ENCODE results near the gene RNASE13. TPM values are rescaled to one million over a fixed set of nuclear protein-coding genes. Genes with fewer than 3 reads are reported as not detected.
"Not testable (repeated sequence)": the region's sequence is repeated elsewhere in the genome, so short reads cannot be mapped to it uniquely, and the experiment has no call there.

Gene RNASE13
- total RNA-seq, 2 experiments from 2014 or later = not detected

DNA sequence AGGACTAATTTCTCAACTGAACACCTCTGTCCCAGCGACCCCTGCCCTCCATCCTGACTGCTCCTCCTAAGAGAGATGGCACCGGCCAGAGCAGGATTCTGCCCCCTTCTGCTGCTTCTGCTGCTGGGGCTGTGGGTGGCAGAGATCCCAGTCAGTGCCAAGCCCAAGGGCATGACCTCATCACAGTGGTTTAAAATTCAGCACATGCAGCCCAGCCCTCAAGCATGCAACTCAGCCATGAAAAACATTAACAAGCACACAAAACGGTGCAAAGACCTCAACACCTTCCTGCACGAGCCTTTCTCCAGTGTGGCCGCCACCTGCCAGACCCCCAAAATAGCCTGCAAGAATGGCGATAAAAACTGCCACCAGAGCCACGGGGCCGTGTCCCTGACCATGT lies 8.3 kb upstream of the RNASE13 start:
- no peaks in the 10 kb centered on the region for H3K9me3 Mint-ChIP-seq
- POLR2A ChIA-PET = interaction anchor here (0.5 kb wide), 1 partner anchor 37 kb away, joined by 6 read pairs; no protein-coding TSS in a partner anchor
- no peaks in the 10 kb centered on the region for H3K36me3 Mint-ChIP-seq
- H3K27me3 Mint-ChIP-seq = peaks cover 40% of the 10 kb centered on the region
- H3K27ac Mint-ChIP-seq = no peak overlapping the region
- no peak overlapping the region for H3K4me3 Mint-ChIP-seq
- DNase-seq (no peak), ATAC-seq (ENCODE audit: low read depth) (no peak)
- peaks cover 4% of the 10 kb centered on the region for H3K4me1 Mint-ChIP-seq

DNA sequence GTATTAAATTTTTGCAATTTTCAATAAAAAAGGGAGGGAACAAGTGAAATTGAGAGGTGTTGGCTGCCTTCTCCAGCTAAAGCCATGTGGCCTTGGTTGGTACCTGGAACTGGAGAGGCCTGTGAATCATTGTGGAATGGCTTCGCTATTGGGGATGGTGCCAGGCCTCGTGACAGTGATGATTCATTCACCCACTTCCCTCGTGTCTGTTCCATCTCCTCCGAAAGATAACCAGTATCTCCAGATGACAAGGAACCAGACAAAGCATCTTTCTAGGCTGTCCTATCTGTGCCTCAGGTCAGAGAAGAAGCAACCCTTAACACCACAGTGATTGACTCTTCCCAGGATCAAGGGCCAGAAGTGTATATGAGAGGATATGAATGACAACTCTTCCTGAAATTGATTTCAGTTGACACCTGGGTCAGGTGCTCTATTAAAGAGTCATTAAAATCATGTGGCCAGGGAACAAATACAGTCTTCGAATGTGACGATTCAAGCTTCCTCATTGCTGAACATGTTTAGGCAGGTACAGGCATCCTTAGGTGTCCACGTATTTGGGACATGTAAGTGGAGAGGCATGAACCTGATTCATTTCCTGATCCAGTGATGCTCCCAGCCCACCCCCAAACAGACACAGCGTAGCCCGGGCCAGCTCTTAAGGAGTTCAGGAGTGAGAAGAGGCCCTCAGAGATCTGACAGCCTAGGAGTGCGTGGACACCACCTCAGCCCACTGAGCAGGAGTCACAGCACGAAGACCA lies 7.2 kb upstream of the RNASE13 start, which contains the start of gene RNASE7:
TSS of gene RNASE7 (plus strand) at position 687 of the 758 bp plus-strand sequence. CDS start 631 bp downstream, outside the sequence.
- no peak for ATAC-seq (ENCODE audit: low read depth)
- Mint-ChIP-seq H3K4me3 (no peak within 1 kb of the TSS), H3K36me3 (no peaks in the 10 kb centered on the region), H3K27ac (peak within 1 kb of the TSS; percentile 0), H3K4me1 (peaks cover 4% of the 10 kb centered on the region), H3K27me3 (peaks cover 36% of the 10 kb centered on the region), H3K9me3 (no peaks in the 10 kb centered on the region)
- POLR2A ChIA-PET = no interaction called here
- no peak for DNase-seq

DNA sequence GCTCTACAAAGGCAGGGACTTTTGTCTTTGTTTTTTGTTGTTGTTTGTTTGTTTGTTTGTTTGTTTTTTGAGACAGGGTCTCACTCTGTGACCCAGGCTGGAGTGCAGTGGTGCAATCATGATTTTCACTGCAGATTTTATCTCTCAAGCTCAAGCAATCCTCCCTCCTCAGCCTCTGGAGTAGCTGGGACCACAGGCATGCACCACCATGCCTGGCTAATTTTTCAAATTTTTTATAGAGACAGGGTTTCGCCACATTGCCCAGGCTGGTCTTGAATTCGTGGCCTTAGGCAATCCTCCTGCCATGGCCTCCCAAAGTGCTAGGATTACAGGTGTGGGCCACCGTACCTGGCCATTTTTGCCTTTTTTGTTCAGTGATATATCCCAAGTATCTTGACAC lies 6.3 kb upstream of the RNASE13 start:
- H3K27ac Mint-ChIP-seq; H3K36me3 Mint-ChIP-seq; H3K9me3 Mint-ChIP-seq; ATAC-seq (ENCODE audit: low read depth); POLR2A ChIA-PET; H3K4me3 Mint-ChIP-seq; DNase-seq; H3K4me1 Mint-ChIP-seq: not testable (repeated sequence)
- peaks cover 34% of the 10 kb centered on the region for H3K27me3 Mint-ChIP-seq

DNA sequence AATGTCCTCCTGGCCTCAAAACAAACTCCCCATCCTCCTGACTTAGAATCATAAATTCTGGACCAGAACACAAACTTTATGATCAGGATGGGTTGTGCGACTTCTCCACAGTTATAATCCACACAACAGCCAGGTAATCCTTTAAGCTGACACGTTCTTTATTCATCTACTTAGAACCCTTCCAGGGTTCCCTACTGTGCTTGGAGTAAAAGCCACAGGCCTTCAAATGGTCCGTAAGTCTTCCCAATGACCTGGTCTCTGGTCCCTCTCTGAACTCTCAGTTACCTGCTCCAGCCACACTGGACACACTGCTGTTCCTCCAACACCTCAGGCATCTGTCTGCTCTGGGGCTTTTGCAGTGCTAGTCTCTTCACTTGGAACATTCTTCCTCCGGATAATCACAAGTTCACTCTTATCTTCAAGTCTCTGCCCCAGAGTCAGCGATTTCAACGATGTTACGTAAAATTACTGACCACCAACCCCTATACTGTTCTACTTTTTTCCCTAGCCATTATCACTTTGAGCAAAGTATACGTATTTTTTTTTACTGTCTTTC lies 5.8 kb upstream of the RNASE13 start:
- Mint-ChIP-seq H3K9me3 (no peaks in the 10 kb centered on the region), H3K4me1 (peaks cover 4% of the 10 kb centered on the region), H3K27ac (no peak overlapping the region), H3K27me3 (peaks cover 31% of the 10 kb centered on the region), H3K4me3 (no peak overlapping the region), H3K36me3 (no peaks in the 10 kb centered on the region)
- POLR2A ChIA-PET = no interaction called here
- ATAC-seq (ENCODE audit: low read depth) (no peak), DNase-seq (no peak)

DNA sequence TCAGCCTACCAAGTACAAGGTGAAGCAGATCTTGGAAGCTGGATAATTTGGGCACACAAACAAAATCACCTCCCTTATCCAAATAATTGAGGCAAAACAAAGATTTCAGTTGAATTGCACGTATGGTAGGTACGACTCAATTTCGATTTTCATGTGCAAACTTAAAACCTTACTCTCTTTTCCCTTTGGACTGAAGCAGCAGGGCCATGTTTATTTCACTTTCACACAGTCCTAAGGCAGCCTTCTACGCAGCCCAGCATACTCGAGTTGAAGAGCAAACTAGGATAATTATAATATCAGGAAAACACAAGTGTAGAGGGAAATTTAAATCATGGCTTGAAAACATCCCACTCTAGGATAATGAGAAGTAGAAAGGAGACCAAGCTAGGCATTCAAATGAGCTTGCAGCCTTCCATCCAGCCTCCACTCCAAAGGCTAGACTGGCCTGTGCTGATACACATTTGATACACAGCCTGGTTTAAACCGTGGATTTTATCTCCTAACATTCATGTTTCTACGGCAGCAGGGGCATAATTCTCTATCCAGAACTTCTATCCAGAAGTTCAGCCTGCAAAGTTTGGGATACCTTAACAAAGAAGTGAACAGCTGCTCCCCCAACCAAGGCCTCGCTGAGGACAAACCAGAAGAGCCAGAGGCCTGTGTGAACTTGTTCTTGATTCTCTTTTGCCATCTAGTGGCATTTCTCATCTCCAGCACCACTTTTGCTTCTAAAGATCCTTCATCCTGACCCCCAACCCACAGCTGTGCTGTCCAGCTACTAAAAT lies 5.2 kb upstream of the RNASE13 start:
- Mint-ChIP-seq H3K4me3 (no peak overlapping the region), H3K36me3 (no peaks in the 10 kb centered on the region), H3K4me1 (peaks cover 4% of the 10 kb centered on the region), H3K27me3 (peaks cover 25% of the 10 kb centered on the region), H3K9me3 (no peaks in the 10 kb centered on the region), H3K27ac (no peak overlapping the region)
- POLR2A ChIA-PET = no interaction called here
- peak; percentile 81 for ATAC-seq (ENCODE audit: low read depth)
- DNase-seq = no peak

DNA sequence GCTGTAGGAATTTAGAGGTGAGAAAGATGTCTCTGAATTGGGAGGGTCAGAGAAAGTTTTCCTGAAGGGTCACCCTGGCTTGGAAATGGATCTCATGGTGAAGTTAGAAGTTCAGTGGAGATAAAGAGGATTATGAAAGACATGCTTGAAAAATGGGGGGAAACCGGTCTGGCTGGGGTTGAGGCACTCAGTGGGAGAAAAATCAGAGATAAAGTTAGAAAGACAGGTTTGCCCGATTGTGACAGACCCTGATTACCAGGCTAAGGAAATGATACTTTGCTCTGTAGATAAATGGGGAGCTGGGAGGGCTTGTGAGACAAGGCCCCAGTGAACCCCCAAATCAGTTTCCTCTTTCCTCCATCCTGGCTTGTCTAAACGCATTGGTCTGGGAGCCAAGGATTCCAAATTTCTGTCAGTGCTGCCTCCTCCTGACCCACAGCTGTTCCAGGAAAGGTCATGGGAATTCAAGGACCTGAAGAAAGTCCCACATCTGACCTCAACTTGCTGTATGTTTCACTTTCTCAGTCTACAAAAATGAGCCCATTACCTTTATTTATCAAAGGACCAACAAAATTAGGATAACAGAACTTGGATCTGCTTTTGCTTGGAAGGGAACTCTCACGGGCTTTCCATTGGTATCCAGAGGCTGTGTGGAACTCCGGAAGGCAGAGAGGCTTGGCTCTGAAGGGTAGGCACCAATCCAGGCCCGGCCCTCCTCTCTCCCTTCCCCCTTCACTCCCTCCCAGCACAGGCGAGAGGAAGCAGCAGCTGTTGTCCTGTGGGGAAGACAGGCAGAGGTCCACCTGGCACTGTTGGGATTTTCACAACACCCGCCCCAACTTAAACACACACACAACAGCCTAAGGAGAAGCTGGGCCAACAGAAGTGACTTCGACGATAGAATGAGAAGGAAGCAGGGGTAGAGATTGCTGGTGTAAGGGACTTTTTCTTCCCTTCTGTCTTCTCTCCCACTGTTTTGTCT lies 4.1 kb upstream of the RNASE13 start:
- H3K27me3 Mint-ChIP-seq = peaks cover 23% of the 10 kb centered on the region
- H3K4me3 Mint-ChIP-seq = no peak overlapping the region
- POLR2A ChIA-PET = no interaction called here
- H3K9me3 Mint-ChIP-seq = no peaks in the 10 kb centered on the region
- ATAC-seq (ENCODE audit: low read depth) = no peak
- no peak overlapping the region for H3K27ac Mint-ChIP-seq
- H3K36me3 Mint-ChIP-seq = no peaks in the 10 kb centered on the region
- H3K4me1 Mint-ChIP-seq = no peaks in the 10 kb centered on the region
- no peak for DNase-seq

DNA sequence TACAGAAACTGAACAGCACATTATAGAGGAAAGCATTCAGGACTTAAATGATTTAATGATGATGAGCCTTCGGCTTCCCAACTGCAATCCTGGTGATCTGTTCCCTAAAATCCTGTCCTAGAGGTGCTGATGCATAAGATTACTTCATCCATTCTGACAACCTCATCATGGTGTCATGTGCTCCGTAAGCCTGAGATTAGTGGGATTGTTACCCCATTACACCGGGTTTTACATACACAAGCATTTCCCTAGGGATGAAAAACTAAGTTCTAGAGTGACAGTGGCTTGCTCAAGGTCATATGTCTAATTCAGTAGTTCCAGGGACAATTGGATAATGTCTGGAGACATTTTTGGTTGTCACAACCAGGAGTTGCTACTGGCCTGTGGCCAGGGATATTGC lies 2.5 kb upstream of the RNASE13 start:
- no peak for DNase-seq
- no peaks in the 10 kb centered on the region for H3K9me3 Mint-ChIP-seq
- H3K27ac Mint-ChIP-seq = no peak overlapping the region
- no peaks in the 10 kb centered on the region for H3K36me3 Mint-ChIP-seq
- H3K4me3 Mint-ChIP-seq = no peak overlapping the region
- H3K4me1 Mint-ChIP-seq = no peaks in the 10 kb centered on the region
- ATAC-seq (ENCODE audit: low read depth) = no peak
- peaks cover 11% of the 10 kb centered on the region for H3K27me3 Mint-ChIP-seq
- POLR2A ChIA-PET = no interaction called here

DNA sequence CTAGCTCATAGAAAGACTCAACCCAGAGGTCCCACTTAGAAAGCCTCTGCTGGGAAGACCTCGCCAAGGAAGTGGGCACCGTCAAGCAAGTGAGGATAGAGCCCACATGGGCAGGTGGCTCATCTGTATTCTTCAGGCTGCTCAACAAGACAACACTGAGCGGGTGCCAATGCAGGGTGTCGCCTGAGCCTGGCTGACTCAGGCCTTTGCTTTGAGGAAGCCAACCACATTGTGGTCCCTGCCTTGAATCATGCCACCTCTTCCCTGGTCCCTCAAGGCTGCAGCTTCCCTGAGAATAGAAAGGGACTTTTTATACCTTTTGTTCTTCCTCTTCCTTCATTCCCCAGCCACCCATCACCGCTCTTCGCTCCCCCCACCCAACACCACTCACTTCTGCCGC lies 2.1 kb upstream of the RNASE13 start:
- H3K4me1 Mint-ChIP-seq = no peaks in the 10 kb centered on the region
- POLR2A ChIA-PET = no interaction called here
- no peak overlapping the region for H3K4me3 Mint-ChIP-seq
- no peaks in the 10 kb centered on the region for H3K36me3 Mint-ChIP-seq
- no peak overlapping the region for H3K27ac Mint-ChIP-seq
- H3K9me3 Mint-ChIP-seq = no peaks in the 10 kb centered on the region
- no peak for ATAC-seq (ENCODE audit: low read depth)
- no peak for DNase-seq
- peaks cover 8% of the 10 kb centered on the region for H3K27me3 Mint-ChIP-seq

DNA sequence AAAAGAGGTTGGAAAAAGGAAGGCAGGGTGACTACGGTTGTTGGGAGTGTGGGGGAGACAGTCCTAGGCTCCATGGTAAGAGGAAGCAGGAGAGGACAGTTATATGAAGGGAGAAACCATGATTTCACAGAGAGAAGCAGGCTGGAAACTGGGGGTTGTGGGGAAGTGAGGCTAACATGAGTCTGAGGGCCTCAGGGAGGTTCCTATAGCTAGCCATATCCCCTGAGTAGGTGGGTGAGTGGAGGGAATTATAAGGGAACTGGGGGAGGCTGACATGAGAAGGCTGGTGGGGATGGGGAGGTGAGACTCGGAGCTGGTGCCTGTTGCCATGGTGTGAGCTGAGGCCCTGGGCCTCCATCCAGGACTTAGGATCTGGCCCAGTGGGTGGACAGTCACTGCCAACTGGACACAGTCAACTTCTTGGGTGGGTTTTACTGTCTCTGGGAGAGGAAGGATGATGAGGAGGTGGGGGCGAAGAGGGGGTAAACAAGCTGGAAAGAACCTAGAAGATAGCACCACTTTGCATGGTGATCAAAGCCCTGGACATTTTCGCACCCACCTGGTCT lies 1.4 kb downstream of the RNASE13 start:
- Mint-ChIP-seq H3K4me3 (no peak overlapping the region), H3K9me3 (no peaks in the 10 kb centered on the region), H3K4me1 (no peaks in the 10 kb centered on the region), H3K27me3 (peaks cover 5% of the 10 kb centered on the region), H3K36me3 (no peaks in the 10 kb centered on the region), H3K27ac (no peak overlapping the region)
- ATAC-seq (ENCODE audit: low read depth) = no peak
- no peak for DNase-seq
- POLR2A ChIA-PET = no interaction called here

DNA sequence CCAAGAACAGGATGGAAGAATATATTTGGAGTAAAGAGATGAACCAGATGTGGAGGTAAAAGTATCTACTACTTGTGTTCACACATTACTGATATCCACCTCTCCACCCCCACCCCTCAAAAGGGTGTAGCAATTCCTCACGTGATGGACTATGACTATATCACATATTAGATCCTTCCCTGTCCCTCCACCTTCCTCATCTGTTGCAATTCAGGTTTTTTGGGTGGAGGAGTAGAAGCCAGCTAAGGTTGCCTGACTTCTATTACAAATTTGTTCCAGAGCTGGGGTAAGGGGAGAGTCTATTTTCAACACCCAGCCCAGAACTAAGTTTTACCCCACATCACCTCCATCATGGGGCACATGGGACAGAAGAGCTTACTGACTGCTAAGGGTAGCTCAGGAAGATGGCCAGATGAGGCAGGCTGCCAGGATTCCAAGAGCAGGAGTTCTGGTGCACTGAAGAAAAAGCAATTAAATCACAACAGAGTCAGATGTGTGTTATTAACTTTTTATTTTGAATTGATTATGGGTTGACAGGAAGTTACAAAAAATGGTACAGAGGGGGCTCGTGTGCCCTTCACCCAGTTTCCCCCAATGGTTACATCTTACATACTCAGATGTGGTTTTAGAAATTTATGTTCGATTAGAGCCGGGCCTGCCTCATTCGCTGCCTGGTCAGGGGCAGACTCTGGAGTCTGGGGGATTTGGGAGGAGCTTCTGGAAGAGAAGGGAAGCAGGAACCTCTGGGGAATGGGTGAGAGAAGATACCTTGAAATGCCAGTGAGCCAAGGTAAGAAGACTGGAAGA lies 2.1 kb downstream of the RNASE13 start:
- peaks cover 2% of the 10 kb centered on the region for H3K27me3 Mint-ChIP-seq
- POLR2A ChIA-PET = no interaction called here
- no peak overlapping the region for H3K4me3 Mint-ChIP-seq
- DNase-seq (no peak), ATAC-seq (ENCODE audit: low read depth) (no peak)
- no peaks in the 10 kb centered on the region for H3K4me1 Mint-ChIP-seq
- no peaks in the 10 kb centered on the region for H3K9me3 Mint-ChIP-seq
- H3K36me3 Mint-ChIP-seq = no peaks in the 10 kb centered on the region
- no peak overlapping the region for H3K27ac Mint-ChIP-seq

DNA sequence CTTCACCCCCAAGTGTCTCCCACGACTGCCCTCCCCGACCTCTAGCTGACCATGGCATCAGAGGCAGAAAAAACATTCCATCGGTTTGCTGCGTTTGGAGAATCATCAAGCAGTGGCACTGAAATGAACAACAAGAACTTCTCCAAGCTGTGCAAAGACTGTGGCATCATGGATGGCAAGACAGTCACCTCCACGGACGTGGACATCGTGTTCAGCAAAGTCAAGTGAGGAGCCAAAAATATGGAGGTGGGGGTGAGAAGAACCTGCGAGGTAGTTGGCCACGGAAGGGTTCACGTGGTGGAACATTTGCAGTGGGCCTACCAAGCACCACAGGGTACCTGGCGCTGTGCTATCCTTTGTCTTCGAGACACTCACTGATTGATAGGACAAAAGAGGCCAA lies 4.1 kb downstream of the RNASE13 start:
- no peak for DNase-seq
- H3K4me3 Mint-ChIP-seq = no peak overlapping the region
- no peaks in the 10 kb centered on the region for H3K9me3 Mint-ChIP-seq
- no peak for ATAC-seq (ENCODE audit: low read depth)
- no peaks in the 10 kb centered on the region for H3K4me1 Mint-ChIP-seq
- no peak overlapping the region for H3K27ac Mint-ChIP-seq
- H3K36me3 Mint-ChIP-seq = no peaks in the 10 kb centered on the region
- POLR2A ChIA-PET = no interaction called here
- peaks cover 6% of the 10 kb centered on the region for H3K27me3 Mint-ChIP-seq

DNA sequence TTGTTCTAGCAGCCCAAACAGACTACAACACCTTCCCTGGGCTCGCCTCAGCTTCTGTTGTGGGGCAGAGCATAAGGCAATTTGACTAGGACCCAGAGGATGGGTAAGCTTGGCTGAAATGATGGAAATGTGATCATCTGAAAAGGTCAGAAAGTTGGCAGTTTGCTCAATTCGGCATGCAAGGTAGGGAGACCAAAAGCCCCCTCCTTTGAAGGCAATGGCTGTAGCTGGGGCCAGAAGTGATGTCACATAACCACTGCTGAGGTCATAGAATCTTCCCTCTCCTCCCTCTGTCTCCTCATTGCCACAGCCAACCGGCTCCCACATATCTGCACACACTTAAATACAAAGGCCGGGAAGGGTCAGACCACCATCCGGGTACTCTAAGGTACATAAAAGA lies 4.7 kb downstream of the RNASE13 start, which contains the start of gene TPPP2:
TSS of gene TPPP2 (plus strand) at position 301 of the 400 bp plus-strand sequence. CDS start 365 bp downstream, outside the sequence.
- no peak for DNase-seq
- Mint-ChIP-seq H3K27me3 (peaks cover 8% of the 10 kb centered on the region), H3K4me1 (peaks cover 2% of the 10 kb centered on the region), H3K9me3 (no peaks in the 10 kb centered on the region), H3K36me3 (no peaks in the 10 kb centered on the region), H3K4me3 (no peak within 1 kb of the TSS), H3K27ac (no peak within 1 kb of the TSS)
- no peak for ATAC-seq (ENCODE audit: low read depth)
- POLR2A ChIA-PET = no interaction called here

All from activated naive CD8-positive, alpha-beta T cell treated with anti-CD3 and anti-CD28 coated beads, Interleukin-2, amount 10 ng/mL, durations not matched to agents 7 days and 5 days (primary cell).